Fibroblast of skin of scalp (primary cell): ENCODE data around the gene RNF10.
A peak's percentile ranks its signal among the peaks of the same experiment; 100 is the strongest.
"Not testable (repeated sequence)": the region's sequence is repeated elsewhere in the genome, so short reads cannot be mapped to it uniquely, and the experiment has no call there.

Source experiments
- DNase-seq: peaks from one replicate; pipeline ENCODE4 v3.0.0-alpha.2; 2013

Gene RNF10

GRCh38 chr12:120528861-120529525, 5.2 kb upstream of the RNF10 start, which contains the start of gene COQ5:
Gene COQ5, minus strand, starts transcription at chr12:120529158. Its CDS starts 17 bp downstream, at chr12:120529141.
- DNase-seq = peak; percentile 89

GRCh38 chr12:120529641-120530417, 4.3 kb upstream of the RNF10 start:
- DNase-seq = peak; percentile 50

- not testable (repeated sequence) for DNase-seq
These were observed 3.8 kb upstream of the RNF10 start for GRCh38 chr12:120530418-120530761.

DNA sequence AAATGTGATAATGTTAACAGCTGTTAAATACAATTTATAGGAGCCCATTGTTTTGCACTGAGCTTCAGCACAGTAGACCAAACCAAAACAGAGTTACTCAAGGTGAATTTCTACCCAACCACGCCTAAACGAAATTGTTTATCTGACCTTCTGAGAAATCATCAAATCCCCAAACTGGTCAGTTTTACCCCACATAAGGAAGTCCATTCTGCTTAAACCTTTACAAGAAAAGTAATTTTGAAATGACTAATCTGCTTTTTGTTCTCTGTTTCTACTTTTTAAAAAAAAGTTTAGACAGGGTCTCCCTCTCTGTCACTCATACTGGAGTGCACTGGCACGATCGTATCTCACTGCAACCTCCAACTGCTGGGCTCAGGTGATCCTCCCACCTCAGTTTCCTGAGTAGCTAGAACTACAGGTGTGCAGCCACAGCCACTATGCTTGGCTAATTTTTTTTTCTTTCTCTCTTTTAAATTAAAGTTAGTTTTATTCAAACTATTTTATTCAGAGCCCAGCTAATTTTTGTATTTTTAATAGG, 1.4 kb upstream of the RNF10 start:
- no peak for DNase-seq

- peak; percentile 70 for DNase-seq
These were observed 823 bp downstream of the RNF10 start for GRCh38 chr12:120534703-120535655.

- DNase-seq = no peak
These were observed 2.1 kb downstream of the RNF10 start for GRCh38 chr12:120536064-120536791.

GRCh38 chr12:120537856-120538220, 3.7 kb downstream of the RNF10 start:
- DNase-seq = no peak

GRCh38 chr12:120538281-120539156, 4.4 kb downstream of the RNF10 start:
- peak; percentile 7 for DNase-seq

- DNase-seq = no peak
These were observed 5.1 kb downstream of the RNF10 start for GRCh38 chr12:120539303-120539702.

DNA sequence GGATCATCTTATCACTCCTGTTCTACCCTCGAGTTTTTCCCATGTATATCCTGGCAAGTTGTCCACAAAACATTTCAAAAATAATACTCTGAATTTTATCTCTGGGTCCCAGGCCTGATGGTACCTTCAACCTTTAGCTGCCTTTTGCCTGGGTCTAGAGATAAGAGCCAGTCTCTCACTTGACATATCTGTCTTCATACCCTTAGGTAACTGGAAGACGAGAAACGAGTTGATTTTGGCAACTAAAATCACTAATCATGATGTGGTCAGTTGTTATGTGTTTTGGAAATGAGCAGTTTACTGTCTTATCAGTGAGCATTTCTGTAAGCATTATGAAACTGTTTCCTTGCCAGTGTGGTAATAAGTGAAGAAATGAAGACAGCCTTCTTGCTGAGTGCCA, 6.3 kb downstream of the RNF10 start:
- no peak for DNase-seq

DNA sequence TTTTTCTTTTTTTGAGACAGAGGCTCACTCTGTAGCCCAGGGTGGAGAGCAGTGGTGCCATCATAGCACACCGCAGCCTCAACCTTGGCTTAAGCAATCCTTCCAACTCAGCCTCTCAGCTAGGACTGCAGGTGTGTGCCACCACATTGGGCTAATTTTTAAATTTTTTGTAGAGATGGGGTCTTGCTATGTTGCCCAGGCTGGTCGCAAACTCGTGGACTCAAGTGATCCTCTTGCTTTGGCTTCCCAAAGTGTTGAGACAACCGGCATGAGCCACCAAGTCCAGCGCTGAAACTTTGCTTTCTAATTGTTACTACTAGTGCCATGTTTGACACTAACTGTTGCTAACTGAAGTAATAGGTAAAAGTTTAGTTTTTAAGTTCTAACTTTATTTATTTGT, 8.0 kb downstream of the RNF10 start:
- no peak for DNase-seq

GRCh38 chr12:120544691-120545090, 10.5 kb downstream of the RNF10 start:
- DNase-seq = no peak

- no peak for DNase-seq
These were observed 11.9 kb downstream of the RNF10 start for GRCh38 chr12:120546050-120546386.

- no peak for DNase-seq
These were observed 20.5 kb downstream of the RNF10 start for GRCh38 chr12:120554678-120555077.

DNA sequence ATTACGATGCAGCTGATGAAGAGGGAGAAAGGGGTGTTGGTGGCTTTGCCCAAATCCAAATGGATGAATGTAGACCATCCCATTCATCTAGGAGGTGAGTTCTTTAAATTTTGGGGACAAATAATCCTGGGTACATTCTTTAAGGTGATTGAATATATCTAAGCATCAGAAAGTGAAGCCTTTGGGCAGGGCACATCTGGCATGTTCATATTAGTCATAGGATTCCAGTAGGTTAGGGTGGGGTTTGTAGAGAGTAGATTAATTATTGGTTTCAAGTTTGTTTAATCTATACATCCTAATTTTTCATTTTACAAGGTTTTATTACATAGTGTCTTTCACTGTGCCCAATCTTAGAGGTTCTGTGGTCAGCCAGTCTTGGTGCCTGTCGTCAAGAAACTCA, 23.4 kb downstream of the RNF10 start:
- DNase-seq = no peak

GRCh38 chr12:120562906-120563305, 28.8 kb downstream of the RNF10 start:
- DNase-seq = no peak

- no peak for DNase-seq
These were observed 29.3 kb downstream of the RNF10 start for GRCh38 chr12:120563495-120563894.

DNA sequence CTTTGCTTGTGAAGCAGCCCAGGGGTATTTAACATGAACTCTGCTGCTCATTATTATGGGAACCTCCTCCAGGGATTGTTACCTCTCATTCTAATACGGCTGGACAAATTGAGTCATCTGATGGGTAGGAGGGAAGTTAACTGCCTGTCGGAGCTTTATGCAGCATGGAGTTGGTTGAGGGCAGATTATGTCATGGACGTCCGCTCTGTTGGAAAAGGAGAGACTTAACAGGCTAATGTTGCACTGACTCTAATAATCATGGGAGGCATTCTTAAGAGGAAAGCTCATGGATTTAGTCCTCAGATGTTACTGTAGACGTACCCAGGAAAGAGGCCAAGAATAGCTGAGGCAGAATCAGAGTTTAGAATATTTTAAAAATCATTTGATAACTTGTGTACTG, 37.1 kb downstream of the RNF10 start:
- DNase-seq = no peak

- DNase-seq = no peak
These were observed 39.4 kb downstream of the RNF10 start for GRCh38 chr12:120573560-120573959.

GRCh38 chr12:120574106-120574505, 40.0 kb downstream of the RNF10 start:
- DNase-seq = peak; percentile 52

- no peak for DNase-seq
These were observed 45.0 kb downstream of the RNF10 start for GRCh38 chr12:120579179-120579578.
